Measurements from ENCODE around the gene PLPP4.
"Not testable (repeated sequence)": the region's sequence is repeated elsewhere in the genome, so short reads cannot be mapped to it uniquely, and the experiment has no call there.

The PLPP4 gene

DNA sequence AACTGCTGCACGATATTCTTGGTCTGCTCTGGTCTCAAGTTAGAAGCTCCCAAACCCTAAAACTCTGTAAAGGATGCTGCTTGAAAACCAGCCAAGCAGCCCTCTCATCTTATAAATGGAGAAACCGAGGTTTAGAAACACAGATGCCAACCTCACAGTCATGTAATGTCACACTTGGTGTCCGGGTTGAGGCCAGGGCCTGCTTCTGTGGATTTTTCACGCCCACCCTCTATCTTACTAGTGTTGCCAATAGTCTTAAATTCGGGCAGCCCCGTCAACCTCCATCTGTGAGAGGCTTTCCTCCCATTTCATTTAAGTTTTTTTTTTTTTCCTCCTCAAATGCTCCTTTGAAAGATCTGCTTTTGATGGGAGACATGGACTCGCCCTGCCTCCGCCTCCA lies 28.9 kb downstream of the PLPP4 start:
- DNase-seq (ENCODE audit: low read depth in 1 of 2, low spot score in 1 of 2), result no peak

- DNase-seq (ENCODE audit: low read depth in 1 of 2, low spot score in 1 of 2), result no peak
These were observed 29.7 kb downstream of the PLPP4 start for GRCh38 chr10:120486671-120487205.

DNA sequence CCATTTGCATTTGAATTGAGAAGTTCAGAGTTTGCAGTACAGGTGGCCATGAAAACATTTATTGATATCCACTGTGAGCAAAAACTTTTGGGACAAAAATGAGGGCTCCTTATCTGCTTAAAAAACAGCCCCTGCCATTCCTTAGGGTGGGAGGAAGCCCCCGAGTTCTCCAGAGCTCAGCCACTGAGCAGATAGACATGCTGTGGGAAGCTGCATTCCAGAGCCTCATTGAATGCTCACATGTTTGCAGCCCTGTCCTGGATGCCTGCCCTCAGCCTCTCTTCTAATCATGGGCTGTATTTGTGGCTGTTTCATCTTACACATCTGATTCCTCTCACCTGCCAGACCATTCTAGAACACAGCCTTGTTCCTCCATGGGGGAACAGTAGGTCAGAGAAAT lies 33.3 kb downstream of the PLPP4 start:
- DNase-seq (ENCODE audit: low read depth in 1 of 2, low spot score in 1 of 2), result no peak

GRCh38 chr10:120492346-120492745 lies 35.3 kb downstream of the PLPP4 start:
- DNase-seq (ENCODE audit: low read depth in 1 of 2, low spot score in 1 of 2), result no peak

DNA sequence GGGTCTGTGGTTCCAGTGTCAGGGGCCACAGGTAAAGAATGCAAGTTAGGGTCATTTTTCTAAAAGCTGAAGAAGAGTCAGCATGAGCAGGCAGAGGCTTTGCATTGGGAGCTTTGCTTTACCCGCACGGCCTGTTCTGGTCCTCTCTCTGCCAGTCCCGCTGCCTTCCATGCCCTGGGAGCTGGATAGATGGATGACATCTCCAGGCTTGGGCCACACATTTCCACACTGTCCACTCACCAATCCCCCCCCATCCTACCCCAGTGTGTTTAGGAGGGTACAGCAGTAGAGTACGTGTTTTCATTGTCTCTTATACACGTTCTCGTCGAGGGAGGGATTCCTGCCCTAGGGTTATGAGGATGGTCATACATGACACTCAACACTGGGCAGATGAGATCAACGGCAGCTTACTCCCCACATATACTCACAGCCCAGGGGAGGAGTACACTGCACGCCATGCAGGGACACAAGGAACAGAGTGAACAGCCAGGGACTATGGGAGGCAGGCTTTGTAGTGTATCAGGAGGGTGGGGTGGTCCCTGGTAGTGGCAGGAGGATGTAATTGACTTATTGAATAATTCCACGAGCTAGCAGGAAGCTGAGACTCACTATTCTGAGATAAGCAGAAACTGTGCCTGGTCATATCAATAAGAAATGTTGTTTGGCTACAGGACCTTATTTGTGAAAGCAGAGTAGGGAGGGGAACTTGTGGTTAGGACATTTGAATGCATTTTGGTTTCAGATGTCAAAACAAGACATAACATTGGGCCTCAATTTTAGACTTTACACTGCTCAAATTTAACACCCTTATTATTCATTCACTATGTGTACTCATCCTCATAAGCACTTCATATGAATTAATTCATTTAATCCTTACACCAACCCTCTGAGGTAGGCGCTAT lies 36.6 kb downstream of the PLPP4 start:
- no peak for DNase-seq (ENCODE audit: low read depth in 1 of 2, low spot score in 1 of 2)

DNA sequence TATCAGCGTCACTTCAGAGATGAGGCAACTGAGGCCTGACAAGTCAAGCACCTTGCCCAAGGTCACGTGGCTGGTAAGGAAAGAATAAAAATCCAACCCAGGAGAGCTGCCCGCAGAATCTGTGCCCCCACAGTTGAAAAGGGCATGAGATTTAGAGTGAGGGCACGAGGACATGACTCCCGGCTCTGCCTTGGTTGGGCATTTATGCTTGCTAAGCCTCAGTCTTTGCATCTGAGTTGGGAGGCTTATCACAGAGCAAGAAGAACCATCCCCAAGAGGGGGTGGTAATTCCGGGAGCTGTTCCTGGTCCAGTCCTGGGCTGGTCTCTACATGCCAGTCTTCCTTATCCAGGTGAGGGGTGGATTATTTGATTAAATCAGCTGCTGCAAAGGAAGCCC lies 37.3 kb downstream of the PLPP4 start:
- no peak for DNase-seq (ENCODE audit: low read depth in 1 of 2, low spot score in 1 of 2)

DNA sequence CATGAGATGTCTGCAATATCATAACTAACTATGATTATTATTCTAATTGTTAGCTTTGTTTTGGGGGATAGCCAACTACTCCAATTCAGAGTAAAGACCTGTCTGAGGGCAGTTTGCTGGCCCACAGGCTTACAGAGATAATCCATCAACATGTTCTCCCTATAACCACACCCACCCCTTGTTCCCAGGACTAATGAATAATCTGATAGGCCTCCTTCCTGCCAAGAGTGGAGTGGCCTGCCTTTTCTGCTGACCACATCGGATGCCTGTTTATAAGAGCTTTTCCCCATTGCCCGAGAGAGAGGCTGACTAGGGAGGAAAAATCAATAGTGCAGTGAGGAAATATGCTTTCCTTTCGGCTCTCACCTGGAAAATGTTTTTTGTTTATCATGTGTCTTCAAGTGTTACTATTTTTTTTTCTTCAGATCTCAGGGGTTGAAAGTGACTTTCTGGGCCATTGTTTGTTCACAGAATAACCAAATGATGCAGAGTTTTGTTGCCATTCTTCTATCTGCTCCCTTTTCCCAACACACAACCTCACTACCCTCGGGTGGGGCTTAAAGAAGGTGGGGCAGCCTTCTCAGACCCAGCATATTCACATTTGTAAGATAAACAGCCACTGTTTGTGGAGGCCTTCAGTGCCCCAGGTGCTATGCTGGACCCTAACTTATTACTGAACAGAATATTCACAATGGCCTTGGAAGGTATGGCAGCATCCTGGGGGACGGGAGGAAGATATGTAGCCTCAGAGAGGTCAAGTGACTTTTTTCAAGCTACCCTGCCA lies 38.4 kb downstream of the PLPP4 start:
- no peak for DNase-seq (ENCODE audit: low read depth in 1 of 2, low spot score in 1 of 2)

GRCh38 chr10:120499883-120500282 lies 42.9 kb downstream of the PLPP4 start:
- DNase-seq (ENCODE audit: low read depth in 1 of 2, low spot score in 1 of 2), result no peak

- DNase-seq (ENCODE audit: low read depth in 1 of 2, low spot score in 1 of 2), result no peak
These were observed 46.7 kb downstream of the PLPP4 start for GRCh38 chr10:120503689-120504088.

DNA sequence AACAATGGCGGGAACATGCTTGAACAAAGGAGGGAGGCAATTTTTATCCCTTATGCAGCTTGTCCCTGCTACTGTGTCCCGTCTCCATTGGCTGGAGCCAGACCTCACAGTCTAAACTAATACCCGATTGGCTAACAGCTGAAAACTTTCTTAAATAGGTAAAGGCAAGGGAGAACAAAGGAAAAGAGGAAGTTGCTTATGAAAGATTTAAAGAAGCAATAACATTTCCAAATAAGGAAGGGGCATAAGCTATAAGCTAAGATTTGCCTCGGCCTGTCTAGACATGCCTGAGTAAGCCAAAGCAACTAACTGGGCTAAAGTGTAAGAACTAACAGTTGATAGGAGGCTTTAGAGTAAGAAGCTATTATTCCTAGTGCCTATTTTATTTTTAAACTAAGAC lies 47.2 kb downstream of the PLPP4 start:
- not testable (repeated sequence) for DNase-seq (ENCODE audit: low read depth in 1 of 2, low spot score in 1 of 2)

GRCh38 chr10:120505056-120505455 lies 48.0 kb downstream of the PLPP4 start:
- DNase-seq (ENCODE audit: low read depth in 1 of 2, low spot score in 1 of 2), result no peak

DNA sequence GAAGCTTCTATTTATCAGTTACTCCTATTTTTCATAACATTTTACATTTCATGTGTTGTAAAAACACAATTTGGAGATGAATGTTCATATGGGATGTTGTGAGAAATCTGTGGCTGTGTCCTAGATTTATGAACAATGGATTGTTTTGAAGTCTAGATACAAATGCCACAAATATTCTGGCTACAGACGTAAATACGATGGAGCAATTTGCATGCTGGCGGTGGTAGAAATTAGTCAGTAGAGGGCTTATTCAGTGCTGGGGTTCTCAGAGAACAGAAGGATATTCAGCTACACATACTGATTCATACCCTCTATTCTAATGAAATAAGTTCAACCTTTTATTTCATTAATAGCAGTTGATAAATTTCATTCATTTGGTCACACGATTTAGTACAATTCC lies 48.8 kb downstream of the PLPP4 start:
- no peak for DNase-seq (ENCODE audit: low read depth in 1 of 2, low spot score in 1 of 2)

DNA sequence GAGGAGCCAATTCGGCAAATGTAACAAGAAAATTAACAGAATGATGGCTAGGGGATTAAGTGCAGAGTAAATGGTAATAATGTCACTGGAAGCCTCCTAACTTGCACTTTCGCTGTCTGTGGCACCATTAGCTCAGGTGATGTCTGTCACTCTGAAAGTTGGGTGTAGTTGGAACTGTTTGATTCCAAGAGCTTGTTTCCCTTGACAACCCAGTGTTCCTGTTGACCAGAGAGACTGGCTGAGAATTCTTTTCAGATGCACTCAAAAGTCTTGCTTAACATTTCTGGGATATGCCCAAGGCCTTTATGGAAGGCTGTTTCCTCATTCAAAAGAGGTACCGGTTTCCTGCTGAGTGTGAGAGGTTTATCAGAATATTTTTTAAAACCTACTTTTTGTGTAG lies 49.6 kb downstream of the PLPP4 start:
- no peak for DNase-seq (ENCODE audit: low read depth in 1 of 2, low spot score in 1 of 2)

- DNase-seq (ENCODE audit: low read depth in 1 of 2, low spot score in 1 of 2), result no peak
These were observed 50.1 kb downstream of the PLPP4 start for GRCh38 chr10:120507175-120507574.

GRCh38 chr10:120507651-120508050 lies 50.6 kb downstream of the PLPP4 start:
- DNase-seq (ENCODE audit: low read depth in 1 of 2, low spot score in 1 of 2), result no peak

DNA sequence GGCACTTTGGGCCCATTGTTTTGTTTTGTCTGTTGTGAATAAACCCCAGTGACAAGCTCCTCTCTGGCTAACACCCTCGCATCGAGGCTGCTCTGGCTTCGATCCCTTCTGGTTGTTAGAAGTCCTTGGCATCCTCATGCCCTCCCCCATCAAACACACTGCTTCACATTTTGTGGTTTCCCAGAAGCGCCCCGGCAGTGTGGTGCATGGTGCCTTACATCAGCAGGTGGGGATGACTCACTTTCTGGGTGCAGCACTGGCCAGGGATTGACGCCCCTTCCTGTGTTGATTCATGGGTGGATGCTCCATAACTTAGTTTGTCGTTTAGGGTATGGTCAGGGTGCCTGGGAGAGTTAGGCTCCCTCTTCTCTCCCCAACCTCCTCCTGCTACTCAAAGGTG lies 51.4 kb downstream of the PLPP4 start:
- no peak for DNase-seq (ENCODE audit: low read depth in 1 of 2, low spot score in 1 of 2)

GRCh38 chr10:120508966-120509365 lies 51.9 kb downstream of the PLPP4 start:
- no peak for DNase-seq (ENCODE audit: low read depth in 1 of 2, low spot score in 1 of 2)

GRCh38 chr10:120511165-120511564 lies 54.1 kb downstream of the PLPP4 start:
- no peak for DNase-seq (ENCODE audit: low read depth in 1 of 2, low spot score in 1 of 2)

DNA sequence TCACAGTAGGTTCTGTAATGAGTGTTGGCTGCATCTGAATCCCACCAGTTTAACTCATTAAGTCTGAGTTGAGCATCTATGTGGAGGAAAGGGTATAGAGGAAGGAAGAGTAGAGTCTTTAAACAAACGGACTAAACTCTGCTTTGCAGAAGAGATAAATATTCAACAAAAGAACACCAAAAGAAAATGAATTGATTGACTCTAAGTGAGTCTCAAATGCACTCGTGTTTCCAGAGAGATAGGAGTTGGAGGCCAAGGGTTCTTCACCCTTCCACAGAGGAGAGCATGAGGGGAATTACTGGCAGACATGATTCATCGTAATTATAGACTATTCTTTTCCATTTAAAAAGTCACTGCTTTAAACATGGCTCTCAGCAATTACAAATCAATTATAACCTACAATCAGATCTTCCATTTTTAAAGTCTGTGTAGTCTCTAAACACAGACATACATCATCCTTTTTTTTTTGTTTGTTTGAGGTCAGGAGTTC lies 56.3 kb downstream of the PLPP4 start:
- DNase-seq (ENCODE audit: low read depth in 1 of 2, low spot score in 1 of 2), result no peak

DNA sequence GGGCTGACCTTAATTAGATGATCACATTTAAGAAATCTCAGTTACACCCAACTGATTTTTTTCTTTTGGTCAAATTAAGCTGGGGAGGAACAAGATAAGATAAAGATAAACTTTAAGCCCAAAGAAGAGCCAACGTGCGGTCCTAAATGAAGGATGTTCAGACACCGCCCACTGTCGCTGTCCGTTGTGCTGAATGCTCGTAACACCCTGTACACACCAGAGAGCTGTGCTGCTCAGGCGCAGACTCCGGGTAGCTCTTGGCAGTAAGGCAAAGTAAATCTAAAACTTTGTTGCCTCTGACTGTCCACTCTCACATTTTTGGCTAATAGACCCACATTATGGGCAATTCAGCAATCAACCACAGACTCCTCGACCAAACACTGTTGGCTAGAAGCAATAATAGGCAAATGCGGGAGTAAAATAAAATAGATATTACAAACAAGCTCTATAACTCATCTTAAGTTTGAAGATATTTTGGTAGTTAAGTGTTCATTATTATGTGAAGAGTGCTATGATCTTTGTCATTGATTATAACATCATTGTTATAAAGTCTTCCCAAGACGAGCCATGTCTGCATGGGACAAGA lies 57.1 kb downstream of the PLPP4 start:
- DNase-seq (ENCODE audit: low read depth in 1 of 2, low spot score in 1 of 2), result no peak

- no peak for DNase-seq (ENCODE audit: low read depth in 1 of 2, low spot score in 1 of 2)
These were observed 57.9 kb downstream of the PLPP4 start for GRCh38 chr10:120514959-120515358.

DNA sequence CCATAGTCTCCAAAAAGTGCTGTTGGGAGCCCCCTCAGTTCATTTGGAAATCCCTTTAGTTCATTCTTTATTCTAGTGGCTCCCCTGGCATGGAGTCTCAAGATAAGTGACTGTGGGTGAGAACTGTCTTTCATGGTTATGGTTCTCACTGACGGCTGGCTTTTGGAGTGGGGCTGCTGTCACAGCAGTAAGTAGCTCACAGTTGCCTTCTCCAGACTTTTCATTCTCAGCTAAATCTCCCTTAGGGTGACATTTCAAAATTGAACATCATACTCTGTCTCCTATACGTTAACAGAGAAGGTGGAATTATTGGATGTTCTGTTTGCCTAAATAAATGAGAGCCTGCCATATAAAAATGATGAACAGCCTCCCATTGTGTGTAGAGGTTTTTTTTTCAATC lies 58.7 kb downstream of the PLPP4 start:
- no peak for DNase-seq (ENCODE audit: low read depth in 1 of 2, low spot score in 1 of 2)
